Adipocyte (in vitro differentiated cells): ENCODE data around the gene YAP1.

Experiments used
- DNase-seq: peaks from one replicate; pipeline ENCODE4 v3.0.0-alpha.2; 2015; ENCODE audit warnings: low read depth
- H3K27me3 ChIP-seq: replicated peaks from 2 replicates; pipeline ENCODE4 v1.7.0; 2013; ENCODE audit warnings: mild to moderate bottlenecking, low read length, moderate library complexity; ENCODE audit not compliant: control insufficient read depth, insufficient read depth
- H3K36me3 ChIP-seq: 2 replicates; pipeline ENCODE4 v1.7.0; 2013; ENCODE audit warnings: low read length, mild to moderate bottlenecking, moderate library complexity; ENCODE audit not compliant: control insufficient read depth, insufficient read depth, severe bottlenecking
- H3K4me1 ChIP-seq: 2 replicates; pipeline ENCODE4 v1.7.0; 2013; ENCODE audit warnings: mild to moderate bottlenecking, low read length, moderate library complexity; ENCODE audit not compliant: control insufficient read depth, insufficient read depth
- H3K4me3 ChIP-seq: 2 replicates; pipeline ENCODE4 v1.7.0; 2013; ENCODE audit warnings: mild to moderate bottlenecking, low read length, moderate library complexity
- H3K9ac ChIP-seq: 2 replicates; pipeline ENCODE4 v1.7.0; 2013; ENCODE audit warnings: mild to moderate bottlenecking, low read length, moderate library complexity
- H3K9me3 ChIP-seq: 2 replicates; pipeline ENCODE4 v1.7.0; 2013; ENCODE audit warnings: mild to moderate bottlenecking, low read length, moderate library complexity; ENCODE audit not compliant: control insufficient read depth

YAP1 gene

GRCh38 chr11:102109896-102110760, at the start of gene YAP1:
TSS of gene YAP1 (plus strand) at chr11:102110447. CDS start at chr11:102110849, 402 bp downstream.
- peak; percentile 95 for DNase-seq
- H3K27me3 ChIP-seq, result no peaks in the 10 kb centered on the region

GRCh38 chr11:102061276-102061675, 49.0 kb upstream of the YAP1 start:
- DNase-seq, result no peak
- no peaks in the 10 kb centered on the region for H3K27me3 ChIP-seq
- H3K9ac ChIP-seq, result no peak overlapping the region
- H3K4me3 ChIP-seq, result no peak overlapping the region
- H3K4me1 ChIP-seq, result no peaks in the 10 kb centered on the region
- no peaks in the 10 kb centered on the region for H3K9me3 ChIP-seq
- peaks cover 14% of the 10 kb centered on the region for H3K36me3 ChIP-seq

More at GRCh38 chr11:102109896-102110760, at the start of gene YAP1:
- peak within 1 kb of the TSS; percentile 96 for H3K4me3 ChIP-seq
- H3K36me3 ChIP-seq, result peaks cover 9% of the 10 kb centered on the region
- H3K4me1 ChIP-seq, result peaks cover 25% of the 10 kb centered on the region
- no peaks in the 10 kb centered on the region for H3K9me3 ChIP-seq
- peak within 1 kb of the TSS; percentile 98 for H3K9ac ChIP-seq

- DNase-seq, result no peak
- no peaks in the 10 kb centered on the region for H3K27me3 ChIP-seq
- H3K9me3 ChIP-seq, result no peaks in the 10 kb centered on the region
- no peak overlapping the region for H3K9ac ChIP-seq
- H3K4me1 ChIP-seq, result no peaks in the 10 kb centered on the region
- H3K36me3 ChIP-seq, result peaks cover 14% of the 10 kb centered on the region
- H3K4me3 ChIP-seq, result no peak overlapping the region
Measured at GRCh38 chr11:102062106-102062505, 48.1 kb upstream of the YAP1 start.

- no peaks in the 10 kb centered on the region for H3K27me3 ChIP-seq
- H3K9ac ChIP-seq, result no peak overlapping the region
- H3K4me1 ChIP-seq, result no peaks in the 10 kb centered on the region
- no peak for DNase-seq
- no peak overlapping the region for H3K4me3 ChIP-seq
- no peaks in the 10 kb centered on the region for H3K9me3 ChIP-seq
- H3K36me3 ChIP-seq, result peaks cover 14% of the 10 kb centered on the region
Measured at GRCh38 chr11:102064316-102064715, 45.9 kb upstream of the YAP1 start.

DNA sequence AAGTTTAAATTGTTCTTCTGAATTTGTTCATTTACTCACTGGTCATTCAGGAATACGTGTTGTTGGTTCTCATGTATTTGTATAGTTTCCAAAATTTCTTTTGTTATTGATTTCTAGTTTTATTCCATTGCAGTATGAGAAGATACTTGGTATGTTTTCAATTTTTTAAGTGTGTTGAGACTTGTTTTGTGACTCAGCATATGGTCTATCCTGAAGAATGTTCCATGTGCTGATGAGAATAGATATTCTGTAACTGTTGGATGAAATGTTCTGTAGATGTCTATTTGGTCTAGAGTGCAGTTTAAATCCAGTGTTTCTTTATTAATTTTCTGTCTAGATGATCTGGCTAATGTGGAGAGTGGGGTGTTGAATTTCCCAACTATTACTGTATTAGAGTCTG, 39.5 kb upstream of the YAP1 start:
- H3K9me3 ChIP-seq, result peaks cover 22% of the 10 kb centered on the region
- H3K27me3 ChIP-seq, result no peaks in the 10 kb centered on the region
- no peaks in the 10 kb centered on the region for H3K36me3 ChIP-seq
- H3K4me3 ChIP-seq, result no peak overlapping the region
- H3K9ac ChIP-seq, result no peak overlapping the region
- H3K4me1 ChIP-seq, result no peaks in the 10 kb centered on the region
- no peak for DNase-seq

GRCh38 chr11:102071497-102072472, 38.5 kb upstream of the YAP1 start:
- no peak for DNase-seq
- H3K4me3 ChIP-seq, result peak overlapping the region; percentile 8
- peaks cover 22% of the 10 kb centered on the region for H3K9me3 ChIP-seq
- H3K9ac ChIP-seq, result no peak overlapping the region
- no peaks in the 10 kb centered on the region for H3K27me3 ChIP-seq
- no peaks in the 10 kb centered on the region for H3K36me3 ChIP-seq
- no peaks in the 10 kb centered on the region for H3K4me1 ChIP-seq

GRCh38 chr11:102073253-102073652, 37.0 kb upstream of the YAP1 start:
- no peaks in the 10 kb centered on the region for H3K36me3 ChIP-seq
- peaks cover 22% of the 10 kb centered on the region for H3K9me3 ChIP-seq
- no peaks in the 10 kb centered on the region for H3K4me1 ChIP-seq
- DNase-seq, result no peak
- H3K9ac ChIP-seq, result no peak overlapping the region
- H3K4me3 ChIP-seq, result no peak overlapping the region
- H3K27me3 ChIP-seq, result no peaks in the 10 kb centered on the region

GRCh38 chr11:102079625-102080024, 30.6 kb upstream of the YAP1 start:
- H3K36me3 ChIP-seq, result no peaks in the 10 kb centered on the region
- DNase-seq, result no peak
- no peaks in the 10 kb centered on the region for H3K9me3 ChIP-seq

GRCh38 chr11:102081313-102081712, 28.9 kb upstream of the YAP1 start:
- no peak overlapping the region for H3K4me3 ChIP-seq
- H3K27me3 ChIP-seq, result no peaks in the 10 kb centered on the region
- peak; percentile 14 for DNase-seq
- no peaks in the 10 kb centered on the region for H3K9me3 ChIP-seq
- H3K9ac ChIP-seq, result no peak overlapping the region
- H3K36me3 ChIP-seq, result no peaks in the 10 kb centered on the region
- peaks cover 8% of the 10 kb centered on the region for H3K4me1 ChIP-seq

More at GRCh38 chr11:102079625-102080024, 30.6 kb upstream of the YAP1 start:
- Histone ChIP-seq H3K4me3 (no peak overlapping the region), H3K27me3 (no peaks in the 10 kb centered on the region), H3K9ac (no peak overlapping the region), H3K4me1 (peaks cover 8% of the 10 kb centered on the region)

DNA sequence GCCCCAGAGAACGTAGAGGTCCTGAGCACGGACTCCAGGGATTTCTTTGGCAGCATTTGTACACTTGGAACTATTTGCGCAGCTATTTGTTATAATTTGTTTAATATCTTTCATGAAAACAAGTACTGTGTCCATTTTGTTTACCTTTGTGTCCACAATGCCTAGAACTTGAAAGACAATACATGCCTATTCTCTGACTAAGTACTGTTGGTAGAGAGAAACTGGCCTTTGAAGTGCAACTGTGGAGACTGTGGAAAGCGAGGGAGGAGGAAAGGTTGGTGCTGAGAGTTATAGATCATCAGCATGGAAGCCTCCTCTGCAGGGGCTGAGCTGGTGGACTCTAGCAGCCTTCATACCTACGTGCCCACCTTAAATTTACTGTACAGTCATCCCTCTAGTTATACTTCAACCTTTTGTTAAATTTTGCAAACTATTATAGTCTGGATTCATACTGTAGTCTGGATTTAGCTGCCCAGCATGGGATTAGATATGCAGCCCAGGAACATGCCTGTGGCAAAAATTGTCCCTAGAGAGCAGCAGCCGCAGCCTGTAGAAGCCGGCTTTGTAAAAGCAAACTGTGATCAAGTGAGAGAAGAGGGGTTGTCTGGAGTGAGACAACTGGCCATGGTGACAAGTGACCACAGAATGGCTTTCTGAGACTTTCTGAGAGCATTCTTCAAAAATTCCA, 24.2 kb upstream of the YAP1 start:
- Histone ChIP-seq H3K9ac (no peak overlapping the region), H3K4me3 (no peak overlapping the region), H3K9me3 (no peaks in the 10 kb centered on the region), H3K36me3 (no peaks in the 10 kb centered on the region), H3K27me3 (no peaks in the 10 kb centered on the region), H3K4me1 (no peaks in the 10 kb centered on the region)
- DNase-seq, result no peak
